GM21360 (cell line): ENCODE measurements around the gene DPCD.
"Not testable (repeated sequence)": the region's sequence is repeated elsewhere in the genome, so short reads cannot be mapped to it uniquely, and the experiment has no call there.

Experiments used
- ATAC-seq: cut with Tn5 transposase; IDR thresholded peaks from one replicate; pipeline ENCODE4 v1.9.1; 2021; ENCODE audit warnings: mild to moderate bottlenecking, moderate library complexity; ENCODE audit not compliant: unreplicated experiment

The DPCD gene

GRCh38 chr10:101617102-101617823 lies 29.1 kb downstream of the DPCD start:
- no peak for ATAC-seq

- no peak for ATAC-seq
These were observed 29.9 kb downstream of the DPCD start for GRCh38 chr10:101617824-101618568.

GRCh38 chr10:101618871-101619270 lies 30.8 kb downstream of the DPCD start:
- ATAC-seq = no peak

GRCh38 chr10:101619983-101620382 lies 31.9 kb downstream of the DPCD start:
- ATAC-seq = no peak

GRCh38 chr10:101623528-101623927 lies 35.4 kb downstream of the DPCD start:
- ATAC-seq = no peak

GRCh38 chr10:101624526-101625102 lies 36.5 kb downstream of the DPCD start:
- ATAC-seq = no peak

- no peak for ATAC-seq
These were observed 37.8 kb downstream of the DPCD start for GRCh38 chr10:101625821-101626412.

- no peak for ATAC-seq
These were observed 41.9 kb downstream of the DPCD start for GRCh38 chr10:101629837-101630632.

GRCh38 chr10:101630633-101630920 lies 42.5 kb downstream of the DPCD start:
- no peak for ATAC-seq

- no peak for ATAC-seq
These were observed 43.8 kb downstream of the DPCD start for GRCh38 chr10:101631821-101632475.

GRCh38 chr10:101633510-101633909 lies 45.4 kb downstream of the DPCD start:
- ATAC-seq = not testable (repeated sequence)

GRCh38 chr10:101639141-101639900 lies 51.2 kb downstream of the DPCD start:
- no peak for ATAC-seq

GRCh38 chr10:101643546-101643945 lies 55.4 kb downstream of the DPCD start:
- ATAC-seq = no peak

- no peak for ATAC-seq
These were observed 55.9 kb downstream of the DPCD start for GRCh38 chr10:101644002-101644401.

GRCh38 chr10:101645659-101646058 lies 57.5 kb downstream of the DPCD start:
- no peak for ATAC-seq

GRCh38 chr10:101646364-101646763 lies 58.2 kb downstream of the DPCD start:
- ATAC-seq = no peak

- ATAC-seq = no peak
These were observed 59.1 kb downstream of the DPCD start for GRCh38 chr10:101647255-101647654.

GRCh38 chr10:101649525-101650085 lies 61.5 kb downstream of the DPCD start:
- ATAC-seq = no peak

- no peak for ATAC-seq
These were observed 62.7 kb downstream of the DPCD start for GRCh38 chr10:101650863-101651262.
